IPS-18a (cell line): ENCODE data around the gene SMAD3.

ENCODE experiments used
- H3K27ac ChIP-seq: one replicate; pipeline ENCODE4 v1.5.1; 2013; ENCODE audit warnings: low read length
- H3K27me3 ChIP-seq: one replicate; pipeline ENCODE4 v1.6.1; 2013; ENCODE audit warnings: mild to moderate bottlenecking, low read length; ENCODE audit not compliant: control insufficient read depth, insufficient read depth
- H3K36me3 ChIP-seq: one replicate; pipeline ENCODE4 v1.6.1; 2013; ENCODE audit warnings: low read depth, low read length; ENCODE audit not compliant: control insufficient read depth
- H3K4me1 ChIP-seq: one replicate; pipeline ENCODE4 v1.6.1; 2013; ENCODE audit warnings: low read depth, low read length; ENCODE audit not compliant: control insufficient read depth
- H3K4me3 ChIP-seq: one replicate; pipeline ENCODE4 v1.5.1; 2013; ENCODE audit warnings: low read length
- H3K9ac ChIP-seq: one replicate; pipeline ENCODE4 v1.6.1; 2013; ENCODE audit warnings: mild to moderate bottlenecking, low read length, moderate library complexity
- H3K9me3 ChIP-seq: one replicate; pipeline ENCODE4 v1.6.1; 2013; ENCODE audit warnings: low read depth, low read length; ENCODE audit not compliant: control insufficient read depth

SMAD3 gene

DNA sequence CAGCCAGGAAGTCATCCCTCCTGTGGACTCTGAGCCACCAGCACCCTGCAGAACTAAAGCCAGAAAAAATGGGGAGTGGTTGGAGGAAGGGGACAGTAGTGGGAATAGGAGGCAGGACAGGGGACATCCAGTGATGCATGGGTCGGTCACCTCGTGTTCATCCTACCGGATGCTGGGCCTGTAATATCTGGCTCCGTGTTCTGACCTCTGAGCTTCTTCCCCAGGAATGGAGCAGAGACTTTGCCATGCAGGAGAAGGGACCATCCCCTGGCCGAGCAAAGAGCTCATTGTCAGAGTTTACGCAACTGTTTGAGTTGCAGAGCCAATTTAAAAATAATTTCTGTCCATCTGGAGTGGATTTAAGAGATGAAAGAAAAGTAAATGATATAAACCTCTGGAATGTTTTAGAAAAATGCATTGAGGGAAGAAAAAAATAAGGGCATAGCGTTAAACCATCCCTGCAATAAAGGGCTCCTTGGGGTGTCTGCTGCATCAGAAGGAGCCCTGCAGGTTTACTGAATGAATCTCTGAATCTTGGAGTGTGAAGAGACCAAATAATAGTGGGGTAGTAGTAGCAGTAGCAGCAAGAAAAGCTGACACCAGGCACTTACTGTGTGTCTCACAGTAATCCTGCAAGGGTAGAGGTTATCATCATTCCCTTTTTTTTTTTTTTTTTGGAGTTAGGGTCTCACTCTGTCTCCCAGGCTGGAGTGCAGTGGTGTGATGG is 118.2 kb downstream of the SMAD3 start:
- Histone ChIP-seq H3K27me3 (no peaks in the 10 kb centered on the region), H3K4me1 (no peaks in the 10 kb centered on the region), H3K36me3 (peaks cover 10% of the 10 kb centered on the region), H3K9ac (no peak overlapping the region), H3K9me3 (no peaks in the 10 kb centered on the region), H3K4me3 (no peak overlapping the region), H3K27ac (no peak overlapping the region)

DNA sequence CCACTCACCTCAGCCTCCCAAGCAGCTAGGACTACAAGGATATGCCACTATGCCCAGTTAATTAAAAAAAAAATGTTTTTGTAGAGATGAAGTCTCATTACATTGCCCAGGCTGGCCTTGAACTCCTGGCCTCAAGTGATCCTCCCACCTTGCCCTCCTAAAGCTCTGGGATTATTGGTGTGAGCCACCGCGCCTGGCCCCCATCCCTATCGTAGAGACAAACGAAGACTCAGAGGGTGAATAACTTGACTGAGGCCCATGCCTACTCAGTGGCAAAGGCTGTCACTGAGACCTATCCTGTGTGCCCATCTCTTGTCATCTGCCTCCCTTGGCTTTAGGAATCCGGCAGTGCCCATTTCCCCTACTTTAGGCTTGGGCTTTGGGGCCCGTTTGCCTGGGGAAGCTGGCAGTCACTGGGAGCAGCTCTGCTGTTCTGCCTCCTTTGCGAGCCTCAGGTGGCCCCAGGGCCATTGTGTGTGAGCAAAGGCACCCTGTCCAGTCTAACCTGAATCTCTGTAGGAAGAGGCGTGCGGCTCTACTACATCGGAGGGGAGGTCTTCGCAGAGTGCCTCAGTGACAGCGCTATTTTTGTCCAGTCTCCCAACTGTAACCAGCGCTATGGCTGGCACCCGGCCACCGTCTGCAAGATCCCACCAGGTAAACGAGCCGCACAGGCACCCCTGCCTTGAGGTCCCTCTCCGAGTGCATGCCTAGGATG is 119.0 kb downstream of the SMAD3 start:
- Histone ChIP-seq H3K4me1 (no peaks in the 10 kb centered on the region), H3K27me3 (no peaks in the 10 kb centered on the region), H3K4me3 (no peak overlapping the region), H3K27ac (no peak overlapping the region), H3K36me3 (peaks cover 16% of the 10 kb centered on the region), H3K9me3 (no peaks in the 10 kb centered on the region), H3K9ac (no peak overlapping the region)

DNA sequence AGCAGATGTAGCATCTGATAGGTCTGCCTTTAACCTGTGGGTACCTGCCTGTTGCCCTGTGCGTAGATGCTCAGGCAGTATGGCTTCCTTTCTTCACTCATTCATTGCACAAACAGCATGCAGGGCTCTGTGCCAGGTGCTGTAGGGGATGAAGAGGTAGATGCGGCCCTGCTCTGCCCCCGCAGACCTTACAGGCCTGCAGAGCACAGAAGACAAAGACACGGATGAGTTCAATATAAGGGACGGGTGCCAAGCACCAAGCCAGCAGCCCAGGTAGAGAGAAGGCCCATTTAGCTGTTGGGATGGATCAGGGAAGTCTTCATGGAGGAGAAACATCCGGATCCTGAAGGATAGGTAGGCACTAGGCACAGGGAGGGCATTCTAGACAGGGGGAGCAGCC is 119.6 kb downstream of the SMAD3 start:
- no peak overlapping the region for H3K9ac ChIP-seq
- H3K27ac ChIP-seq: no peak overlapping the region
- no peaks in the 10 kb centered on the region for H3K4me1 ChIP-seq

DNA sequence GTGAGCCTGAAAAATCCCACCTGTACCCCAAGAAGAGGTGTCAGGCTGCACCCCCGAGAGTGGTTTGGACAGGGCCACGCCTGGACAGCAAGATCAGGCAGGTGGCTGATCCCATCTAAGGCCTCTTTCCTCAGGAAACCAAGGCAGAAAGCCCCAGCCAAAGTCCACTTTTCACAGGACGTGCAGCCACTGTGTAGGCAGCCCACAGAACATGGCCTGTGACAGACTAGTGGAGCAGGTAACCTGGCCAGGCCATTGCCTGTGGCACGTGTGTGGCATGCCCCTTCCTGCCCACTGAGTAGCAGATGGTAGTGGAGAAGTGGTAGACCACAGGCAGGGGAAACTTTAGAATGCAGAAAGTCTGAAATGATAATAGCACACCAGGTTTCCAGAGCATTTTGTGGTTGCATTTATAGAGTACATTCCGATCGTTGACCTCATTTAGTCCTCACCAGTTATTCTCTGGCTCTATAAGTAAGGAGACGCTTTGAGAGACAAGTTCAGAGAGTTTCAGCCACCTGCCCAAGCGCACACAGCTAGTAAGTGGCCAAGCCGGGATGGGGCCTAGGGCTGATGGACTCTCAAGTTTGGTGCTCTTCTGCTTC is 120.3 kb downstream of the SMAD3 start:
- Histone ChIP-seq H3K27ac (no peak overlapping the region), H3K9me3 (no peaks in the 10 kb centered on the region), H3K4me3 (no peak overlapping the region), H3K36me3 (peaks cover 19% of the 10 kb centered on the region), H3K4me1 (no peaks in the 10 kb centered on the region), H3K27me3 (no peaks in the 10 kb centered on the region), H3K9ac (no peak overlapping the region)

More for the DNA sequence above, 119.6 kb downstream of the SMAD3 start:
- peaks cover 16% of the 10 kb centered on the region for H3K36me3 ChIP-seq
- no peaks in the 10 kb centered on the region for H3K27me3 ChIP-seq
- no peaks in the 10 kb centered on the region for H3K9me3 ChIP-seq
- no peak overlapping the region for H3K4me3 ChIP-seq

DNA sequence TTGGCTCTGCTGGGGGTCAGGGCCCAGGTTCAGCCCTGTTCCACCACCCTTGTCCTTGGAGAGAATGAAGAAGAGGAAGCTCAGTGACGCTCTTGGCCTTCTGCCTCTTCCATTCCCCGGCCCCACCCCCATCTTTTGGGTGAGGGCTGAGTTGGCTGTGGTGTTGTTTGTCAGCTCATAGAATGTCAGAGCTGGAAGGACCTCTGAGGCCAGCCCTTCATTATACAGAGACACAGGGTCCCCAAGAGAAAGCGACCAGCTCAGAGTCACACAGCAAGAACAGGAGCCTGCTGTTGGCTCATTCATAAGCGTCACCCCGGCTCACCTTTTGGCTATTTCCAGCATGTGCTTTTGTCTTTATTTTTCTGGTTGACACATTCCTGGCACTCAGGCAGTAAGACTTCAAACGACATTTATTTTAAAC is 120.8 kb downstream of the SMAD3 start:
- Histone ChIP-seq H3K27me3 (no peaks in the 10 kb centered on the region), H3K9me3 (no peaks in the 10 kb centered on the region), H3K4me3 (no peak overlapping the region), H3K36me3 (peaks cover 19% of the 10 kb centered on the region), H3K9ac (no peak overlapping the region), H3K4me1 (no peaks in the 10 kb centered on the region), H3K27ac (no peak overlapping the region)

DNA sequence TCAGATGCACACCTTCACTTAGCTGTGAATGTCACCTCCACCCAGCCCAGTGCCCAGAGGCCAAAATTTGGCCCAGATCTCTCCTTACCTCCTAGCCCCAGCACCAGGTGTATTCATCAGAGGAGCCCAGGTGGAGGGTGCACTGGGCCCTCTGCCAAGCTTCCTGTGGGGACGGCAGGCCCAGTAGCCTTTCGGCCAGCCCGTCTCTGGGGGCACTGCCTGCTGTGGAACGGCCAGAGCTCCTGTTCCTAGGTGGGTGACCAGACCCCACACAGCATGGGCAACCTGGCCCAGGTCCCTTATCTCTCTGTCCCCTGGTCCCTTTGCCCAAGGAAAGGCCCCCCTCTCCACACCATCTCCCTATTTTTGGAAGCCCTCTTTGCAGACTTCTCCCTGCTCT is 121.3 kb downstream of the SMAD3 start:
- Histone ChIP-seq H3K36me3 (peaks cover 19% of the 10 kb centered on the region), H3K27ac (no peak overlapping the region), H3K9me3 (no peaks in the 10 kb centered on the region)

DNA sequence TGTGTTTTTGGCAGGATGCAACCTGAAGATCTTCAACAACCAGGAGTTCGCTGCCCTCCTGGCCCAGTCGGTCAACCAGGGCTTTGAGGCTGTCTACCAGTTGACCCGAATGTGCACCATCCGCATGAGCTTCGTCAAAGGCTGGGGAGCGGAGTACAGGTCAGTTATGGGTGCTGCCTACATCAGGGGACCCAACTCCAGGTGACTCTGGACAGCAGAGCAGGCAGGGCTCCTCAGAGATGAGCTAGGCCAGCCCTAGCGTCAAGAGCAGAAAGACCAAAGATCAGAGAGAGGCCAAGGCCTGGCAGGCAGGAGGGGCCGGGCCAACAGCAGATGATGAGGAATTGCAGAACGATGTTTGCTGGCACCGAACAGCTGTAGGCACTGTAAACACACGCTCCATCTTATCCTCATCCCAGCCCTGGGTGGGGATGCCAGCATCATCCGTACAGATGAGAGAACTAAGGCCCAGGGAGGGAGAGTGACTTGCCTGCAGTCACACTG is 122.0 kb downstream of the SMAD3 start:
- Histone ChIP-seq H3K9ac (no peak overlapping the region), H3K36me3 (peaks cover 19% of the 10 kb centered on the region), H3K4me3 (no peak overlapping the region), H3K27ac (no peak overlapping the region), H3K9me3 (no peaks in the 10 kb centered on the region), H3K4me1 (no peaks in the 10 kb centered on the region), H3K27me3 (no peaks in the 10 kb centered on the region)

More for the DNA sequence above, 121.3 kb downstream of the SMAD3 start:
- Histone ChIP-seq H3K9ac (no peak overlapping the region), H3K4me1 (no peaks in the 10 kb centered on the region), H3K4me3 (no peak overlapping the region), H3K27me3 (no peaks in the 10 kb centered on the region)

DNA sequence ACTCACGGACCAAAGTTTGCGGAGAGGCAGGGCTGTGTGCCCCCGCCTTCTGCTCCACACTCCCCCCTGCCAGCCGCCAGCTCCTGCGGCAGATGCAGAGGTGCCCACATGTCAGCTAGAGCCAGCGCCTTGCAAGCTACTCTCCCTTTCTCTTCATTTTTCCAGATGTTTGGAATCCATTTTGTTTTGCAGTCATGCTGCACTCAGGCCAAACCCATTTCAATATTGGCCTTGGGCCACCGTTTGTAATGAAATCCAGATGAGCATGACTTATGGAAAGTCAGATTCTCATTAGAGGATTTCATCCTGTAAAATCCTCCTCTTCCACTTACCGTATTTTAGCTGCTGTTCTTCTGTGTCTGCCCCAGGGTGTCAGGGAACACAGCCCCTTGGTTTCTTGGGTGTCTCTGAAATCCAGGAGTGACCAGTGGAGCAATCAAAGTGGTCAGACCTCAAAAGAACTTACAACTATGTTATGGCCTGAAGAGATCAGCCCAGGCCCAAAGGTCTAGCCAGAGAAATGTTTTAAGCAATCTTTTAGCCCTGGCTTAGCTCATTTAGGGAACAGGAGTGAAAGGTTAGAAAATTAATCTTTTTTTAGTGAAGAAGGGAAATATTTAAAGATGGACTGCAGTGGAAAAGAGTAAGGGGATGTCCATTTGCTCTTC is 123.3 kb downstream of the SMAD3 start:
- Histone ChIP-seq H3K36me3 (peaks cover 19% of the 10 kb centered on the region), H3K27me3 (no peaks in the 10 kb centered on the region), H3K9ac (no peak overlapping the region), H3K4me1 (no peaks in the 10 kb centered on the region), H3K27ac (no peak overlapping the region), H3K4me3 (no peak overlapping the region), H3K9me3 (no peaks in the 10 kb centered on the region)

DNA sequence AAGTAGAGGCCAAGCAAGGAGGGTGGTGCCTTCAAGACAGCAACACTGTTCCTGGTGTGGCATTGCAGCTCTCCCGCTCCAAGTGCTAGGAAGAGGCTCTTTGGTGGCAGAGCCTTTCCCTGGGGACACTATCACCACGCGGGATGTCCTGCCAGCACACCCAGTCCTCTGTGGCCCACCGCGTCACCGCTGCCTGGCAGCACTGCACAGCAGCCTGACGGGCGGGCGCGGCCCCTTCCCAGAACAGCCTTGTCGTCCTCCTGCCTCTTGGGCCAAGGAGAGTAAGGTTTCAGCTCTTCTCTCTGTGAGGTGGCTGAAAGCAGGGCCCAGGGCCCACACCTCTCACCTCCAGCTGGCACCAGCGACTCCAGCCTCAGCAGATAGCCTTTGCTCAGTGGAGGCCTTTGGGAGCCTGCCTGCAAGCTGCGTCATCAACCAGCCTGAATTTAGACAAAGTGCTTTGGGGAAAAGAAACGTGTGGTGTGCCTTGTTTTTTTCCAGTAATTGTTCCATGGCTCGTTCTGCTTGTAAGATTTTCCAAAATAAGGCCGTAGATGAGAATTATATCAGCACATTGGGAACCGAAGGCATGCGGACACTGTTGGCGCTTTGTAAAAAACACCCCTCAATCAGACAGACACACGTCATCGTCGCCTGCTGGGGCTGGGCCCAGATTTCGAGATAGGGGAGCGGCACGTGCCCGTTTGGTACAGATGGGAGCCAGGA is 124.1 kb downstream of the SMAD3 start:
- H3K9me3 ChIP-seq: no peaks in the 10 kb centered on the region
- H3K36me3 ChIP-seq: peaks cover 19% of the 10 kb centered on the region
- no peak overlapping the region for H3K27ac ChIP-seq
- no peaks in the 10 kb centered on the region for H3K27me3 ChIP-seq
- H3K4me3 ChIP-seq: no peak overlapping the region
- H3K4me1 ChIP-seq: no peaks in the 10 kb centered on the region
- no peak overlapping the region for H3K9ac ChIP-seq

DNA sequence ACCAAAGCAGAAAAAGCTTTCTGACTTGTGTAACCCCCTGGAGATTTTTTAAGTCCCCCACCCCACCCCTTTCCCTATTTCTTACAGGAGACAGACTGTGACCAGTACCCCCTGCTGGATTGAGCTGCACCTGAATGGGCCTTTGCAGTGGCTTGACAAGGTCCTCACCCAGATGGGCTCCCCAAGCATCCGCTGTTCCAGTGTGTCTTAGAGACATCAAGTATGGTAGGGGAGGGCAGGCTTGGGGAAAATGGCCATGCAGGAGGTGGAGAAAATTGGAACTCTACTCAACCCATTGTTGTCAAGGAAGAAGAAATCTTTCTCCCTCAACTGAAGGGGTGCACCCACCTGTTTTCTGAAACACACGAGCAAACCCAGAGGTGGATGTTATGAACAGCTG is 124.9 kb downstream of the SMAD3 start:
- Histone ChIP-seq H3K27ac (no peak overlapping the region), H3K36me3 (peaks cover 19% of the 10 kb centered on the region), H3K9ac (no peak overlapping the region), H3K4me1 (no peaks in the 10 kb centered on the region), H3K4me3 (no peak overlapping the region), H3K9me3 (no peaks in the 10 kb centered on the region), H3K27me3 (no peaks in the 10 kb centered on the region)

DNA sequence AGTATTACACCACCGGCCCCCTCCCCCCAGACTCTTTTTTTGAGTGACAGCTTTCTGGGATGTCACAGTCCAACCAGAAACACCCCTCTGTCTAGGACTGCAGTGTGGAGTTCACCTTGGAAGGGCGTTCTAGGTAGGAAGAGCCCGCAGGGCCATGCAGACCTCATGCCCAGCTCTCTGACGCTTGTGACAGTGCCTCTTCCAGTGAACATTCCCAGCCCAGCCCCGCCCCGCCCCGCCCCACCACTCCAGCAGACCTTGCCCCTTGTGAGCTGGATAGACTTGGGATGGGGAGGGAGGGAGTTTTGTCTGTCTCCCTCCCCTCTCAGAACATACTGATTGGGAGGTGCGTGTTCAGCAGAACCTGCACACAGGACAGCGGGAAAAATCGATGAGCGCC is 125.4 kb downstream of the SMAD3 start:
- Histone ChIP-seq H3K27ac (no peak overlapping the region), H3K36me3 (peaks cover 17% of the 10 kb centered on the region), H3K4me3 (no peak overlapping the region), H3K4me1 (no peaks in the 10 kb centered on the region), H3K9ac (no peak overlapping the region), H3K9me3 (no peaks in the 10 kb centered on the region), H3K27me3 (no peaks in the 10 kb centered on the region)
